ENCODE results near the gene KCNG3. TPM values are rescaled to one million over a fixed set of nuclear protein-coding genes. Genes with fewer than 3 reads are reported as not detected.

The KCNG3 gene
- total and polyA plus RNA-seq, 4 donors: 0.27 to 5.2 (median 0.30) TPM

GRCh38 chr2:42488297-42488696 lies 5.5 kb downstream of the KCNG3 start:
- no CpG with 5 or more reads among the region's 5 CpGs for WGBS (ENCODE audit: insufficient coverage)

GRCh38 chr2:42486145-42486906 lies 7.5 kb downstream of the KCNG3 start:
- no peak overlapping the region for H3K27ac ChIP-seq (ENCODE audit: low read depth, low read length)
- H3K9me3 ChIP-seq (ENCODE audit: control insufficient read depth, insufficient read depth, low read length): no peaks in the 10 kb centered on the region
- DNase-seq (ENCODE audit: low read depth in 4 of 6, low spot score in 6 of 6): no peak
- H3K4me3 ChIP-seq (ENCODE audit: low read depth, low read length): no peak overlapping the region
- no peaks in the 10 kb centered on the region for H3K36me3 ChIP-seq (ENCODE audit: control insufficient read depth, insufficient read depth, low read length)
- WGBS (ENCODE audit: insufficient coverage): 87% methylated on average over 6 of the region's 7 CpGs
- no peaks in the 10 kb centered on the region for H3K4me1 ChIP-seq (ENCODE audit: control insufficient read depth, insufficient read depth, low read length)
- H3K27me3 ChIP-seq (ENCODE audit: control insufficient read depth, insufficient read depth, low read length): peaks cover 4% of the 10 kb centered on the region

More at GRCh38 chr2:42488297-42488696, 5.5 kb downstream of the KCNG3 start:
- H3K4me3 ChIP-seq (ENCODE audit: low read depth, low read length): no peak overlapping the region
- no peak overlapping the region for H3K27ac ChIP-seq (ENCODE audit: low read depth, low read length)
- DNase-seq (ENCODE audit: low read depth in 4 of 6, low spot score in 6 of 6): no peak
- H3K9me3 ChIP-seq (ENCODE audit: control insufficient read depth, insufficient read depth, low read length): no peaks in the 10 kb centered on the region
- peaks cover 6% of the 10 kb centered on the region for H3K4me1 ChIP-seq (ENCODE audit: control insufficient read depth, insufficient read depth, low read length)
- no peaks in the 10 kb centered on the region for H3K36me3 ChIP-seq (ENCODE audit: control insufficient read depth, insufficient read depth, low read length)
- peaks cover 20% of the 10 kb centered on the region for H3K27me3 ChIP-seq (ENCODE audit: control insufficient read depth, insufficient read depth, low read length)

- Histone ChIP-seq H3K4me3 (ENCODE audit: low read depth, low read length) (no peak overlapping the region), H3K9me3 (ENCODE audit: control insufficient read depth, insufficient read depth, low read length) (no peaks in the 10 kb centered on the region), H3K27ac (ENCODE audit: low read depth, low read length) (no peak overlapping the region), H3K36me3 (ENCODE audit: control insufficient read depth, insufficient read depth, low read length) (no peaks in the 10 kb centered on the region), H3K27me3 (ENCODE audit: control insufficient read depth, insufficient read depth, low read length) (no peaks in the 10 kb centered on the region), H3K4me1 (ENCODE audit: control insufficient read depth, insufficient read depth, low read length) (no peaks in the 10 kb centered on the region)
- no CpG with 5 or more reads among the region's 2 CpGs for WGBS (ENCODE audit: insufficient coverage)
- DNase-seq (ENCODE audit: low read depth in 4 of 6, low spot score in 6 of 6): no peak
Observed at GRCh38 chr2:42480402-42480801, 13.4 kb downstream of the KCNG3 start.

GRCh38 chr2:42474765-42475454 lies 18.9 kb downstream of the KCNG3 start:
- Histone ChIP-seq H3K27ac (ENCODE audit: low read depth, low read length) (no peak overlapping the region), H3K4me3 (ENCODE audit: low read depth, low read length) (no peak overlapping the region), H3K4me1 (ENCODE audit: control insufficient read depth, insufficient read depth, low read length) (no peaks in the 10 kb centered on the region), H3K9me3 (ENCODE audit: control insufficient read depth, insufficient read depth, low read length) (no peaks in the 10 kb centered on the region), H3K36me3 (ENCODE audit: control insufficient read depth, insufficient read depth, low read length) (no peaks in the 10 kb centered on the region), H3K27me3 (ENCODE audit: control insufficient read depth, insufficient read depth, low read length) (no peaks in the 10 kb centered on the region)
- DNase-seq (ENCODE audit: low read depth in 4 of 6, low spot score in 6 of 6): no peak
- WGBS (ENCODE audit: insufficient coverage): 96% methylated on average over 3 of the region's 6 CpGs

- WGBS (ENCODE audit: insufficient coverage): 93% methylated on average over 2 of the region's 4 CpGs
- H3K36me3 ChIP-seq (ENCODE audit: control insufficient read depth, insufficient read depth, low read length): no peaks in the 10 kb centered on the region
- no peak overlapping the region for H3K27ac ChIP-seq (ENCODE audit: low read depth, low read length)
- no peak for DNase-seq (ENCODE audit: low read depth in 4 of 6, low spot score in 6 of 6)
- H3K27me3 ChIP-seq (ENCODE audit: control insufficient read depth, insufficient read depth, low read length): no peaks in the 10 kb centered on the region
- H3K4me3 ChIP-seq (ENCODE audit: low read depth, low read length): no peak overlapping the region
- H3K4me1 ChIP-seq (ENCODE audit: control insufficient read depth, insufficient read depth, low read length): no peaks in the 10 kb centered on the region
- peaks cover 2% of the 10 kb centered on the region for H3K9me3 ChIP-seq (ENCODE audit: control insufficient read depth, insufficient read depth, low read length)
Observed at GRCh38 chr2:42470706-42471105, 23.1 kb downstream of the KCNG3 start.

- Histone ChIP-seq H3K4me1 (ENCODE audit: control insufficient read depth, insufficient read depth, low read length) (no peaks in the 10 kb centered on the region), H3K36me3 (ENCODE audit: control insufficient read depth, insufficient read depth, low read length) (no peaks in the 10 kb centered on the region), H3K9me3 (ENCODE audit: control insufficient read depth, insufficient read depth, low read length) (peaks cover 2% of the 10 kb centered on the region), H3K4me3 (ENCODE audit: low read depth, low read length) (no peak overlapping the region), H3K27me3 (ENCODE audit: control insufficient read depth, insufficient read depth, low read length) (no peaks in the 10 kb centered on the region), H3K27ac (ENCODE audit: low read depth, low read length) (no peak overlapping the region)
- 83% methylated on average over 1 of the region's 4 CpGs for WGBS (ENCODE audit: insufficient coverage)
- no peak for DNase-seq (ENCODE audit: low read depth in 4 of 6, low spot score in 6 of 6)
Observed at GRCh38 chr2:42464631-42465030, 29.2 kb downstream of the KCNG3 start.

GRCh38 chr2:42463570-42463969 lies 30.2 kb downstream of the KCNG3 start:
- H3K4me3 ChIP-seq (ENCODE audit: low read depth, low read length): no peak overlapping the region
- DNase-seq (ENCODE audit: low read depth in 4 of 6, low spot score in 6 of 6): no peak
- 98% methylated on average over 6 of the region's 6 CpGs for WGBS (ENCODE audit: insufficient coverage)

GRCh38 chr2:42459296-42459695 lies 34.5 kb downstream of the KCNG3 start:
- WGBS (ENCODE audit: insufficient coverage): 82% methylated on average over 3 of the region's 3 CpGs
- DNase-seq (ENCODE audit: low read depth in 4 of 6, low spot score in 6 of 6): no peak

More at GRCh38 chr2:42463570-42463969, 30.2 kb downstream of the KCNG3 start:
- no peaks in the 10 kb centered on the region for H3K4me1 ChIP-seq (ENCODE audit: control insufficient read depth, insufficient read depth, low read length)
- H3K27me3 ChIP-seq (ENCODE audit: control insufficient read depth, insufficient read depth, low read length): no peaks in the 10 kb centered on the region
- peaks cover 2% of the 10 kb centered on the region for H3K9me3 ChIP-seq (ENCODE audit: control insufficient read depth, insufficient read depth, low read length)
- no peak overlapping the region for H3K27ac ChIP-seq (ENCODE audit: low read depth, low read length)
- H3K36me3 ChIP-seq (ENCODE audit: control insufficient read depth, insufficient read depth, low read length): no peaks in the 10 kb centered on the region

GRCh38 chr2:42458396-42458795 lies 35.4 kb downstream of the KCNG3 start:
- H3K27ac ChIP-seq (ENCODE audit: low read depth, low read length): no peak overlapping the region
- DNase-seq (ENCODE audit: low read depth in 4 of 6, low spot score in 6 of 6): no peak
- H3K36me3 ChIP-seq (ENCODE audit: control insufficient read depth, insufficient read depth, low read length): no peaks in the 10 kb centered on the region
- no peaks in the 10 kb centered on the region for H3K27me3 ChIP-seq (ENCODE audit: control insufficient read depth, insufficient read depth, low read length)
- no CpG with 5 or more reads among the region's 1 CpG for WGBS (ENCODE audit: insufficient coverage)
- no peaks in the 10 kb centered on the region for H3K9me3 ChIP-seq (ENCODE audit: control insufficient read depth, insufficient read depth, low read length)
- no peak overlapping the region for H3K4me3 ChIP-seq (ENCODE audit: low read depth, low read length)
- no peaks in the 10 kb centered on the region for H3K4me1 ChIP-seq (ENCODE audit: control insufficient read depth, insufficient read depth, low read length)

More at GRCh38 chr2:42459296-42459695, 34.5 kb downstream of the KCNG3 start:
- H3K4me1 ChIP-seq (ENCODE audit: control insufficient read depth, insufficient read depth, low read length): no peaks in the 10 kb centered on the region
- H3K27ac ChIP-seq (ENCODE audit: low read depth, low read length): no peak overlapping the region
- H3K4me3 ChIP-seq (ENCODE audit: low read depth, low read length): no peak overlapping the region
- H3K27me3 ChIP-seq (ENCODE audit: control insufficient read depth, insufficient read depth, low read length): no peaks in the 10 kb centered on the region
- H3K36me3 ChIP-seq (ENCODE audit: control insufficient read depth, insufficient read depth, low read length): no peaks in the 10 kb centered on the region
- no peaks in the 10 kb centered on the region for H3K9me3 ChIP-seq (ENCODE audit: control insufficient read depth, insufficient read depth, low read length)

- no peaks in the 10 kb centered on the region for H3K9me3 ChIP-seq (ENCODE audit: control insufficient read depth, insufficient read depth, low read length)
- no peaks in the 10 kb centered on the region for H3K27me3 ChIP-seq (ENCODE audit: control insufficient read depth, insufficient read depth, low read length)
- no peaks in the 10 kb centered on the region for H3K4me1 ChIP-seq (ENCODE audit: control insufficient read depth, insufficient read depth, low read length)
- no peaks in the 10 kb centered on the region for H3K36me3 ChIP-seq (ENCODE audit: control insufficient read depth, insufficient read depth, low read length)
- no peak overlapping the region for H3K27ac ChIP-seq (ENCODE audit: low read depth, low read length)
- DNase-seq (ENCODE audit: low read depth in 4 of 6, low spot score in 6 of 6): no peak
- WGBS (ENCODE audit: insufficient coverage): 81% methylated on average over 4 of the region's 6 CpGs
- no peak overlapping the region for H3K4me3 ChIP-seq (ENCODE audit: low read depth, low read length)
Observed at GRCh38 chr2:42457011-42457410, 36.8 kb downstream of the KCNG3 start.

Data from spinal cord (tissue), 10 donors.